Left lung (tissue), 10 donors: Measurements from ENCODE around the gene FUT1. TPM values are rescaled to one million over a fixed set of nuclear protein-coding genes. Genes with fewer than 3 reads are reported as not detected.

Experiments used
- ATAC-seq: fragments of 200-7000 bp; cut with Tn5 transposase; one replicate; pipeline ENCODE4 v1.9.1; 2020; ENCODE audit warnings: moderate library complexity
- DNase-seq, 4 donors: peaks; one replicate each; pipeline ENCODE4 v3.0.0-alpha.2; 2013 to 2020
- H3K27ac ChIP-seq, 2 donors: fragments of 200-600 bp; sonication (generic) in 1 of 2; one replicate each; pipeline versions ENCODE4 v1.5.0 to v1.8.0; 2020 to 2021
- H3K27me3 ChIP-seq, 2 donors: fragments of 200-600 bp; sonication (generic) in 1 of 2; one replicate each; pipeline versions ENCODE4 v1.5.0 to v1.8.0; 2020 to 2021
- H3K36me3 ChIP-seq, 2 donors: fragments of 200-600 bp; sonication (generic) in 1 of 2; one replicate each; pipeline versions ENCODE4 v1.5.0 to v1.8.0; 2020 to 2021
- H3K4me1 ChIP-seq, 2 donors: fragments of 200-600 bp; one replicate each; pipeline ENCODE4 v1.8.0; 2021
- H3K4me3 ChIP-seq, 2 donors: fragments of 200-600 bp; sonication (generic) in 1 of 2; one replicate each; pipeline versions ENCODE4 v1.5.0 to v1.8.0; 2020 to 2021; ENCODE audit warnings: mild to moderate bottlenecking in 1 of 2
- H3K9me3 ChIP-seq, 2 donors: fragments of 200-600 bp; sonication (generic) in 1 of 2; one replicate each; pipeline versions ENCODE4 v1.5.0 to v1.8.0; 2020 to 2021
- CTCF ChIP-seq, 2 donors: fragments of 200-600 bp; sonication (generic) in 1 of 2; IDR thresholded peaks; one replicate each; pipeline versions ENCODE4 v1.5.0 to v1.8.0; 2021; ENCODE audit warnings: antibody characterized with exemption in 2 of 2
- intact Hi-C, 2 donors: fragments of 100-400 bp; cut with DNase I; formaldehyde crosslinking; loops; one replicate each; pipeline versions ENCODE4 v1.11.2 to v1.14.2; 2022
- polyA plus RNA-seq, 6 donors: library from polyadenylated mRNA; unstranded; fragments of 120-200 nt; gene quantifications; one replicate each; pipeline ENCODE4 v1.2.1, GENCODE V29; 2013; ENCODE audit not compliant: insufficient read length in 6 of 6
- total RNA-seq, 2 donors: library from RNA; stranded (reverse); fragmentation: NEBNext Ultra II Directional; extraction: Animal tissue kit (Norgen Biotek cat#: 25700); gene quantifications; one replicate each; pipeline ENCODE4 v1.2.1, GENCODE V29; 2021
- donor health status: DM: no; HTN: yes; CAD: no.
- donor health status: DM: no; HTN: no; CAD: no.

Gene FUT1
- total and polyA plus RNA-seq, 8 donors: 5.1 to 8.7 (median 6.6) TPM

DNA sequence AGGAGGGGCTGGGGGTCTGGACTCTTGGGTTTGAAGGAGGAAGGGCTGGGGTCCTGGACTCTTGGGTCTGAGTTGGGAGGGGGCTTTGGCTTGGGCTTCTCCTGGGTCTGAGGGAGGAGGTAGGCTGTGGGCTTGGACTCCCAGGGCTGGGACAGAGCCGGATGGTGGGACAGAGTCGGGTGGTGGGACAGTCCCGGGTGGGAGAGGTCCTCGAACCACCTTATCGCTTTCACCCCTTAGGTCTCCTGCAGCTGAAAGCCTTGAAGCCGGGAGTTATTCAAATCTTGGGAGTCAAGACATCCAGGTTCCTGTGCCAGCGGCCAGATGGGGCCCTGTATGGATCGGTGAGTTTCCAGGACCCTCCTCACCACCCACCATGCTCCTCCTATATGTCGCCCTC is 4.2 kb upstream of the FUT1 start:
- H3K27ac ChIP-seq: no peak overlapping the region
- intact Hi-C loops: no loop called here
- peaks cover 13 to 25% of the 10 kb centered on the region in 2 donors for H3K4me1 ChIP-seq
- DNase-seq (no peak), ATAC-seq (no peak)
- no peak overlapping the region for H3K4me3 ChIP-seq
- peaks cover 19 to 44% of the 10 kb centered on the region in 2 donors for H3K27me3 ChIP-seq
- H3K36me3 ChIP-seq: no peaks in the 10 kb centered on the region
- no peaks in the 10 kb centered on the region for H3K9me3 ChIP-seq
- no peak for TF ChIP-seq CTCF (IDR thresholded peaks at IDR 0.05)

DNA sequence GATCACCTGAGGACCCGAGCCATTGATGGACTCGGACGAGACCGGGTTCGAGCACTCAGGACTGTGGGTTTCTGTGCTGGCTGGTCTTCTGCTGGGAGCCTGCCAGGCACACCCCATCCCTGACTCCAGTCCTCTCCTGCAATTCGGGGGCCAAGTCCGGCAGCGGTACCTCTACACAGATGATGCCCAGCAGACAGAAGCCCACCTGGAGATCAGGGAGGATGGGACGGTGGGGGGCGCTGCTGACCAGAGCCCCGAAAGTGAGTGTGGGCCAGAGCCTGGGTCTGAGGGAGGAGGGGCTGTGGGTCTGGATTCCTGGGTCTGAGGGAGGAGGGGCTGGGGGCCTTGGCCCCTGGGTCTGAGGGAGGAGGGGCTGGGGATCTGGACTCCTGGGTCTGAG is 3.8 kb upstream of the FUT1 start:
- peaks cover 13 to 26% of the 10 kb centered on the region in 2 donors for H3K4me1 ChIP-seq
- ATAC-seq (no peak), DNase-seq (no peak)
- no peaks in the 10 kb centered on the region for H3K9me3 ChIP-seq
- no peak overlapping the region for H3K27ac ChIP-seq
- H3K27me3 ChIP-seq: peaks cover 21 to 48% of the 10 kb centered on the region in 2 donors
- no peak for TF ChIP-seq CTCF (IDR thresholded peaks at IDR 0.05)
- no peaks in the 10 kb centered on the region for H3K36me3 ChIP-seq
- H3K4me3 ChIP-seq: no peak overlapping the region
- intact Hi-C loops: no loop called here

- Histone ChIP-seq H3K4me1 (peaks cover 13 to 26% of the 10 kb centered on the region in 2 donors), H3K9me3 (no peaks in the 10 kb centered on the region), H3K27me3 (peaks cover 21 to 50% of the 10 kb centered on the region in 2 donors), H3K27ac (no peak overlapping the region), H3K4me3 (no peak overlapping the region), H3K36me3 (no peaks in the 10 kb centered on the region)
- DNase-seq: no peak
- no peak for TF ChIP-seq CTCF (IDR thresholded peaks at IDR 0.05)
- intact Hi-C loops: no loop called here
- no peak for ATAC-seq
These were observed 3.3 kb upstream of the FUT1 start for GRCh38 chr19:48755787-48756186.

- H3K27ac ChIP-seq: peak within 1 kb of the TSS in 1 of 2 donors; percentile 69
- no peaks in the 10 kb centered on the region for H3K36me3 ChIP-seq
- TF ChIP-seq CTCF (IDR thresholded peaks at IDR 0.05): no peak
- H3K27me3 ChIP-seq: peaks cover 21 to 50% of the 10 kb centered on the region in 2 donors
- H3K9me3 ChIP-seq: no peaks in the 10 kb centered on the region
- peak in 1 of 4 donors; percentile 37 for DNase-seq
- H3K4me3 ChIP-seq: no peak within 1 kb of the TSS
- H3K4me1 ChIP-seq: peaks cover 13 to 21% of the 10 kb centered on the region in 2 donors
- ATAC-seq: no peak
- intact Hi-C loops: no loop called here
These were observed 2.7 kb upstream of the FUT1 start, which contains the start of gene FGF21 for GRCh38 chr19:48755084-48755641. Gene FGF21 (plus strand): TSS chr19:48755524. CDS start chr19:48756237, 713 bp downstream.

DNA sequence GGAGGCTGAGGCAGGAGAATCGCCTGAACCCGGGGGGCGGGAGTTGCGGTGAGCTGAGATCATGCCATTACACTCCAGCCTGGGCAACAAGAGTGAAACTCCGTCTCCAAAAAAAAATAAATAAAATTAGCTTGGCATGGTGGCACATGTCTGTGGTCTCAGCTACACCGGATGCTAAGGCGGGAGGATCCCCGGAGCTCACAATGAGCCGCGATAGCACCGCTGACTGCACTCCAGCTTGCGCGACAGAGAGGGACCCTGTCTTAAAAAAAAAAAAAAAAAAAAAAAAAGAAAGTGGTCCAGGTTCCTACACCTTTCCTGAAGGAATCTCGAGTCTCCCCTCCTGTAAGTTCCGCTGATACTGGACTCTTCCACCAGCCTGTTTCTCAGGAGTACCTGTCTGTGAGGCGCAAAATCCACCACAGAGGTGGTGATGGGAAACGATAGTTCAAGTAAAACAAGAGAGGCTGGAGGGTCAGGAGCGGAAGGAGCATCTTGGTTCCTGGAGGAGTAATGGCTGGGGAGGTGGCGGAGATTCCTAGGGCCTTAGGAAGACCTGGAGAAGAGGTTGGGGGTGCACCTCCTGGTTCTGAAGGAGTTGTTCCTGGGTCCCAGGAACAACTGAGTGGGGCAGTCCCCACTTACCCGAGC is 471 bp downstream of the FUT1 start:
- H3K4me3 ChIP-seq: peak overlapping the region; percentile 40 to 48
- peaks cover 13 to 21% of the 10 kb centered on the region in 2 donors for H3K4me1 ChIP-seq
- peaks cover 21 to 52% of the 10 kb centered on the region in 2 donors for H3K27me3 ChIP-seq
- ATAC-seq: no peak
- no peak for TF ChIP-seq CTCF (IDR thresholded peaks at IDR 0.05)
- intact Hi-C loops: no loop called here
- no peaks in the 10 kb centered on the region for H3K36me3 ChIP-seq
- no peaks in the 10 kb centered on the region for H3K9me3 ChIP-seq
- DNase-seq: no peak
- peak overlapping the region; percentile 69 for H3K27ac ChIP-seq
